ENCODE results near the gene DUSP15. TPM values are rescaled to one million over a fixed set of nuclear protein-coding genes. Genes with fewer than 3 reads are reported as not detected.

The DUSP15 gene
- total and polyA plus RNA-seq, 2 of the 8 experiments (the other 6 are each of a cell fraction or from before 2014, with no cell fraction given), result 0.91 to 3.2 TPM

DNA sequence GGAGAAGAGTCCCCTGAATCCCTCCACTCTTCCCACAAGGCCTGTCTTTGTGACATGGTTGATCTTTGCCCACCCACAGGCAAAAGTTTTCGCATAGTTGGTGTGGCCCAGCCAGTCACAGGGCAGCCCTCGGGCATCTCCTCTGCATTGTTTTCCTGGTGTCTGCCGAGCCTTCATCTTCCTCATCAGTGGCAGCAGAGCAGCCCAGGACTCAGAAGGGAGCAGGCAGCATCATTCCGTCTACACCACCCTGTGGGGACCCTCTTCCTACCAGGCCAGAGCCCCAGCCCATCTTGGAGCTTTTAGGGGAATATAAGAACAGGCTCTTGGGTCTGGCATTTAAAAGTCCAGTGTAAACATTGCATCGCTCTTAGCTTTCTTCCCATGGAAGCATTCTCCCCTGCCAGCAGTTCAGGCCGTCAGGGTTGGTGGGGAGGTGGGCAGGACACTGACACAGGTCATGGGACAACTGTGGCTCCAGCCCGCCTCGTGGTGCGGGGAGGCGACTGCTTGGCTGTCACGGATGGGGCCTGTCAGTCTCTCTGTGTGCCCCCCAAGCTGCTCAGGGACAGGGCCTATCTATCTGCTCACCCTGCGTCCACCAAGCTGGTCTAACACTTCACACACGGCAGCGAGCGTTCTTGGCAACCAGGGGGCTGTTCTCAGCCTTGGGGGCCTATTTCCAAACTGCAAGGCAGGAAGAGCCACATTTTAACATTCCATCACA, 43.3 kb upstream of the DUSP15 start (continued):
- TF ChIP-seq, protein P1, sequence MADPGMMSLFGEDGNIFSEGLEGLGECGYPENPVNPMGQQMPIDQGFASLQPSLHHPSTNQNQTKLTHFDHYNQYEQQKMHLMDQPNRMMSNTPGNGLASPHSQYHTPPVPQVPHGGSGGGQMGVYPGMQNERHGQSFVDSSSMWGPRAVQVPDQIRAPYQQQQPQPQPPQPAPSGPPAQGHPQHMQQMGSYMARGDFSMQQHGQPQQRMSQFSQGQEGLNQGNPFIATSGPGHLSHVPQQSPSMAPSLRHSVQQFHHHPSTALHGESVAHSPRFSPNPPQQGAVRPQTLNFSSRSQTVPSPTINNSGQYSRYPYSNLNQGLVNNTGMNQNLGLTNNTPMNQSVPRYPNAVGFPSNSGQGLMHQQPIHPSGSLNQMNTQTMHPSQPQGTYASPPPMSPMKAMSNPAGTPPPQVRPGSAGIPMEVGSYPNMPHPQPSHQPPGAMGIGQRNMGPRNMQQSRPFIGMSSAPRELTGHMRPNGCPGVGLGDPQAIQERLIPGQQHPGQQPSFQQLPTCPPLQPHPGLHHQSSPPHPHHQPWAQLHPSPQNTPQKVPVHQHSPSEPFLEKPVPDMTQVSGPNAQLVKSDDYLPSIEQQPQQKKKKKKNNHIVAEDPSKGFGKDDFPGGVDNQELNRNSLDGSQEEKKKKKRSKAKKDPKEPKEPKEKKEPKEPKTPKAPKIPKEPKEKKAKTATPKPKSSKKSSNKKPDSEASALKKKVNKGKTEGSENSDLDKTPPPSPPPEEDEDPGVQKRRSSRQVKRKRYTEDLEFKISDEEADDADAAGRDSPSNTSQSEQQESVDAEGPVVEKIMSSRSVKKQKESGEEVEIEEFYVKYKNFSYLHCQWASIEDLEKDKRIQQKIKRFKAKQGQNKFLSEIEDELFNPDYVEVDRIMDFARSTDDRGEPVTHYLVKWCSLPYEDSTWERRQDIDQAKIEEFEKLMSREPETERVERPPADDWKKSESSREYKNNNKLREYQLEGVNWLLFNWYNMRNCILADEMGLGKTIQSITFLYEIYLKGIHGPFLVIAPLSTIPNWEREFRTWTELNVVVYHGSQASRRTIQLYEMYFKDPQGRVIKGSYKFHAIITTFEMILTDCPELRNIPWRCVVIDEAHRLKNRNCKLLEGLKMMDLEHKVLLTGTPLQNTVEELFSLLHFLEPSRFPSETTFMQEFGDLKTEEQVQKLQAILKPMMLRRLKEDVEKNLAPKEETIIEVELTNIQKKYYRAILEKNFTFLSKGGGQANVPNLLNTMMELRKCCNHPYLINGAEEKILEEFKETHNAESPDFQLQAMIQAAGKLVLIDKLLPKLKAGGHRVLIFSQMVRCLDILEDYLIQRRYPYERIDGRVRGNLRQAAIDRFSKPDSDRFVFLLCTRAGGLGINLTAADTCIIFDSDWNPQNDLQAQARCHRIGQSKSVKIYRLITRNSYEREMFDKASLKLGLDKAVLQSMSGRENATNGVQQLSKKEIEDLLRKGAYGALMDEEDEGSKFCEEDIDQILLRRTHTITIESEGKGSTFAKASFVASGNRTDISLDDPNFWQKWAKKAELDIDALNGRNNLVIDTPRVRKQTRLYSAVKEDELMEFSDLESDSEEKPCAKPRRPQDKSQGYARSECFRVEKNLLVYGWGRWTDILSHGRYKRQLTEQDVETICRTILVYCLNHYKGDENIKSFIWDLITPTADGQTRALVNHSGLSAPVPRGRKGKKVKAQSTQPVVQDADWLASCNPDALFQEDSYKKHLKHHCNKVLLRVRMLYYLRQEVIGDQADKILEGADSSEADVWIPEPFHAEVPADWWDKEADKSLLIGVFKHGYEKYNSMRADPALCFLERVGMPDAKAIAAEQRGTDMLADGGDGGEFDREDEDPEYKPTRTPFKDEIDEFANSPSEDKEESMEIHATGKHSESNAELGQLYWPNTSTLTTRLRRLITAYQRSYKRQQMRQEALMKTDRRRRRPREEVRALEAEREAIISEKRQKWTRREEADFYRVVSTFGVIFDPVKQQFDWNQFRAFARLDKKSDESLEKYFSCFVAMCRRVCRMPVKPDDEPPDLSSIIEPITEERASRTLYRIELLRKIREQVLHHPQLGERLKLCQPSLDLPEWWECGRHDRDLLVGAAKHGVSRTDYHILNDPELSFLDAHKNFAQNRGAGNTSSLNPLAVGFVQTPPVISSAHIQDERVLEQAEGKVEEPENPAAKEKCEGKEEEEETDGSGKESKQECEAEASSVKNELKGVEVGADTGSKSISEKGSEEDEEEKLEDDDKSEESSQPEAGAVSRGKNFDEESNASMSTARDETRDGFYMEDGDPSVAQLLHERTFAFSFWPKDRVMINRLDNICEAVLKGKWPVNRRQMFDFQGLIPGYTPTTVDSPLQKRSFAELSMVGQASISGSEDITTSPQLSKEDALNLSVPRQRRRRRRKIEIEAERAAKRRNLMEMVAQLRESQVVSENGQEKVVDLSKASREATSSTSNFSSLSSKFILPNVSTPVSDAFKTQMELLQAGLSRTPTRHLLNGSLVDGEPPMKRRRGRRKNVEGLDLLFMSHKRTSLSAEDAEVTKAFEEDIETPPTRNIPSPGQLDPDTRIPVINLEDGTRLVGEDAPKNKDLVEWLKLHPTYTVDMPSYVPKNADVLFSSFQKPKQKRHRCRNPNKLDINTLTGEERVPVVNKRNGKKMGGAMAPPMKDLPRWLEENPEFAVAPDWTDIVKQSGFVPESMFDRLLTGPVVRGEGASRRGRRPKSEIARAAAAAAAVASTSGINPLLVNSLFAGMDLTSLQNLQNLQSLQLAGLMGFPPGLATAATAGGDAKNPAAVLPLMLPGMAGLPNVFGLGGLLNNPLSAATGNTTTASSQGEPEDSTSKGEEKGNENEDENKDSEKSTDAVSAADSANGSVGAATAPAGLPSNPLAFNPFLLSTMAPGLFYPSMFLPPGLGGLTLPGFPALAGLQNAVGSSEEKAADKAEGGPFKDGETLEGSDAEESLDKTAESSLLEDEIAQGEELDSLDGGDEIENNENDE (IDR thresholded peaks at IDR 0.05; ENCODE audit: insufficient replicate concordance, low read length), result no peak
- TF ChIP-seq NANOG (IDR thresholded peaks at IDR 0.05; ENCODE audit: insufficient read depth, low read depth, low read length, poor library complexity, severe bottlenecking) (no peak), RBBP5 (IDR thresholded peaks at IDR 0.05; ENCODE audit: borderline replicate concordance, low read depth, low read length) (no peak), SP4 (IDR thresholded peaks at IDR 0.05; ENCODE audit: low read length) (no peak), KDM5A (IDR thresholded peaks at IDR 0.05; ENCODE audit: low read length) (no peak), YY1 (IDR thresholded peaks at IDR 0.05; ENCODE audit: low read depth, low read length) (no peak)
- TF ChIP-seq, protein P2, sequence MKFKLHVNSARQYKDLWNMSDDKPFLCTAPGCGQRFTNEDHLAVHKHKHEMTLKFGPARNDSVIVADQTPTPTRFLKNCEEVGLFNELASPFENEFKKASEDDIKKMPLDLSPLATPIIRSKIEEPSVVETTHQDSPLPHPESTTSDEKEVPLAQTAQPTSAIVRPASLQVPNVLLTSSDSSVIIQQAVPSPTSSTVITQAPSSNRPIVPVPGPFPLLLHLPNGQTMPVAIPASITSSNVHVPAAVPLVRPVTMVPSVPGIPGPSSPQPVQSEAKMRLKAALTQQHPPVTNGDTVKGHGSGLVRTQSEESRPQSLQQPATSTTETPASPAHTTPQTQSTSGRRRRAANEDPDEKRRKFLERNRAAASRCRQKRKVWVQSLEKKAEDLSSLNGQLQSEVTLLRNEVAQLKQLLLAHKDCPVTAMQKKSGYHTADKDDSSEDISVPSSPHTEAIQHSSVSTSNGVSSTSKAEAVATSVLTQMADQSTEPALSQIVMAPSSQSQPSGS (IDR thresholded peaks at IDR 0.05; ENCODE audit: low read length), result no peak

All from H1 (cell line).